Stomach smooth muscle (tissue), 2 donors: ENCODE measurements around the gene BACH2.

ENCODE experiments used
- H3K27ac ChIP-seq: one replicate; pipeline ENCODE4 v1.7.0; 2013; ENCODE audit warnings: mild to moderate bottlenecking, low read length, inconsistent platforms
- H3K27me3 ChIP-seq, 2 donors: one replicate each; pipeline ENCODE4 v1.7.0; 2013; ENCODE audit warnings: low read length in 2 of 2; ENCODE audit not compliant: insufficient read depth in 2 of 2, control insufficient read depth in 1 of 2
- H3K36me3 ChIP-seq, 2 donors: one replicate each; pipeline ENCODE4 v1.7.0; 2013; ENCODE audit warnings: low read length in 2 of 2; ENCODE audit not compliant: control insufficient read depth in 2 of 2, insufficient read depth in 2 of 2
- H3K4me1 ChIP-seq: one replicate; pipeline ENCODE4 v1.7.0; 2013; ENCODE audit warnings: low read length; ENCODE audit not compliant: control insufficient read depth, insufficient read depth
- H3K4me3 ChIP-seq, 2 donors: one replicate each; pipeline ENCODE4 v1.7.0; 2013; ENCODE audit warnings: low read length in 2 of 2
- H3K9ac ChIP-seq, 2 donors: one replicate each; pipeline ENCODE4 v1.7.0; 2013; ENCODE audit warnings: low read length in 2 of 2, mild to moderate bottlenecking in 1 of 2
- H3K9me3 ChIP-seq, 2 donors: one replicate each; pipeline ENCODE4 v1.7.0; 2013; ENCODE audit warnings: low read length in 2 of 2; ENCODE audit not compliant: control insufficient read depth in 2 of 2
- donor health status: healthy.
- donor health status: Pancreatic carcinoma.

BACH2 gene

GRCh38 chr6:90274451-90275030 lies 22.1 kb downstream of the BACH2 start:
- no peaks in the 10 kb centered on the region for H3K4me1 ChIP-seq
- no peaks in the 10 kb centered on the region for H3K36me3 ChIP-seq
- peaks cover 0 to 5% of the 10 kb centered on the region in 2 donors for H3K9me3 ChIP-seq
- no peak overlapping the region for H3K27ac ChIP-seq
- H3K9ac ChIP-seq, result no peak overlapping the region
- peaks cover 0 to 11% of the 10 kb centered on the region in 2 donors for H3K27me3 ChIP-seq
- no peak overlapping the region for H3K4me3 ChIP-seq

GRCh38 chr6:90273863-90274262 lies 22.8 kb downstream of the BACH2 start:
- H3K9me3 ChIP-seq, result peaks cover 0 to 5% of the 10 kb centered on the region in 2 donors
- peaks cover 0 to 11% of the 10 kb centered on the region in 2 donors for H3K27me3 ChIP-seq
- no peak overlapping the region for H3K9ac ChIP-seq
- no peak overlapping the region for H3K27ac ChIP-seq
- no peaks in the 10 kb centered on the region for H3K36me3 ChIP-seq
- no peaks in the 10 kb centered on the region for H3K4me1 ChIP-seq
- H3K4me3 ChIP-seq, result no peak overlapping the region

- H3K9ac ChIP-seq, result no peak overlapping the region
- peaks cover 0 to 5% of the 10 kb centered on the region in 2 donors for H3K9me3 ChIP-seq
- no peak overlapping the region for H3K4me3 ChIP-seq
- no peak overlapping the region for H3K27ac ChIP-seq
- H3K36me3 ChIP-seq, result no peaks in the 10 kb centered on the region
- no peaks in the 10 kb centered on the region for H3K4me1 ChIP-seq
- peaks cover 0 to 5% of the 10 kb centered on the region in 2 donors for H3K27me3 ChIP-seq
Measured at GRCh38 chr6:90272895-90273294, 23.7 kb downstream of the BACH2 start.

GRCh38 chr6:90271831-90272230 lies 24.8 kb downstream of the BACH2 start:
- Histone ChIP-seq H3K4me1 (no peaks in the 10 kb centered on the region), H3K27ac (no peak overlapping the region), H3K36me3 (no peaks in the 10 kb centered on the region), H3K9ac (no peak overlapping the region), H3K27me3 (peaks cover 0 to 5% of the 10 kb centered on the region in 2 donors), H3K4me3 (no peak overlapping the region), H3K9me3 (peaks cover 0 to 5% of the 10 kb centered on the region in 2 donors)

- Histone ChIP-seq H3K9ac (no peak overlapping the region), H3K4me3 (no peak overlapping the region), H3K27ac (no peak overlapping the region), H3K36me3 (no peaks in the 10 kb centered on the region), H3K9me3 (peaks cover 0 to 5% of the 10 kb centered on the region in 2 donors), H3K4me1 (no peaks in the 10 kb centered on the region), H3K27me3 (peaks cover 0 to 1% of the 10 kb centered on the region in 2 donors)
Measured at GRCh38 chr6:90269334-90269733, 27.3 kb downstream of the BACH2 start.

GRCh38 chr6:90268178-90268577 lies 28.5 kb downstream of the BACH2 start:
- H3K27ac ChIP-seq, result no peak overlapping the region
- no peak overlapping the region for H3K9ac ChIP-seq
- peaks cover 0 to 5% of the 10 kb centered on the region in 2 donors for H3K9me3 ChIP-seq
- no peaks in the 10 kb centered on the region for H3K27me3 ChIP-seq
- H3K4me1 ChIP-seq, result no peaks in the 10 kb centered on the region
- H3K4me3 ChIP-seq, result no peak overlapping the region
- H3K36me3 ChIP-seq, result no peaks in the 10 kb centered on the region

GRCh38 chr6:90266905-90267621 lies 29.6 kb downstream of the BACH2 start:
- Histone ChIP-seq H3K27ac (no peak overlapping the region), H3K27me3 (peaks cover 0 to 3% of the 10 kb centered on the region in 2 donors), H3K4me3 (no peak overlapping the region), H3K9ac (no peak overlapping the region), H3K4me1 (no peaks in the 10 kb centered on the region), H3K9me3 (peaks cover 0 to 5% of the 10 kb centered on the region in 2 donors), H3K36me3 (no peaks in the 10 kb centered on the region)

GRCh38 chr6:90264561-90264960 lies 32.1 kb downstream of the BACH2 start:
- Histone ChIP-seq H3K9ac (no peak overlapping the region), H3K36me3 (no peaks in the 10 kb centered on the region)

GRCh38 chr6:90263633-90264032 lies 33.0 kb downstream of the BACH2 start:
- H3K9me3 ChIP-seq, result no peaks in the 10 kb centered on the region
- H3K27ac ChIP-seq, result no peak overlapping the region
- H3K4me1 ChIP-seq, result no peaks in the 10 kb centered on the region
- no peak overlapping the region for H3K9ac ChIP-seq
- no peak overlapping the region for H3K4me3 ChIP-seq
- H3K36me3 ChIP-seq, result no peaks in the 10 kb centered on the region
- H3K27me3 ChIP-seq, result peaks cover 0 to 7% of the 10 kb centered on the region in 2 donors

More at GRCh38 chr6:90264561-90264960, 32.1 kb downstream of the BACH2 start:
- H3K4me1 ChIP-seq, result no peaks in the 10 kb centered on the region
- H3K4me3 ChIP-seq, result no peak overlapping the region
- H3K27me3 ChIP-seq, result peaks cover 0 to 7% of the 10 kb centered on the region in 2 donors
- no peaks in the 10 kb centered on the region for H3K9me3 ChIP-seq
- H3K27ac ChIP-seq, result no peak overlapping the region

- Histone ChIP-seq H3K4me3 (no peak overlapping the region), H3K27ac (no peak overlapping the region), H3K9me3 (no peaks in the 10 kb centered on the region), H3K27me3 (peaks cover 0 to 7% of the 10 kb centered on the region in 2 donors), H3K9ac (no peak overlapping the region), H3K36me3 (no peaks in the 10 kb centered on the region), H3K4me1 (no peaks in the 10 kb centered on the region)
Measured at GRCh38 chr6:90261801-90262200, 34.8 kb downstream of the BACH2 start.

- no peak overlapping the region for H3K9ac ChIP-seq
- H3K36me3 ChIP-seq, result no peaks in the 10 kb centered on the region
- no peak overlapping the region for H3K27ac ChIP-seq
- H3K4me1 ChIP-seq, result no peaks in the 10 kb centered on the region
- peaks cover 0 to 7% of the 10 kb centered on the region in 2 donors for H3K27me3 ChIP-seq
- H3K4me3 ChIP-seq, result no peak overlapping the region
- H3K9me3 ChIP-seq, result no peaks in the 10 kb centered on the region
Measured at GRCh38 chr6:90257486-90257738, 39.2 kb downstream of the BACH2 start.
